Prostate gland (tissue), 2 donors: ENCODE measurements around the gene FBLN5. TPM values are rescaled to one million over a fixed set of nuclear protein-coding genes. Genes with fewer than 3 reads are reported as not detected.

Source experiments
- DNase-seq: peaks from one replicate; pipeline ENCODE4 v3.0.0-alpha.2; 2019; ENCODE audit warnings: low spot score
- H3K27ac ChIP-seq, 2 donors: fragments of 200-600 bp; sonication (generic); 2 replicates each; pipeline ENCODE4 v1.5.1; 2017 to 2019
- H3K27me3 ChIP-seq: fragments of 200-600 bp; sonication (generic); replicated peaks from 2 replicates; pipeline ENCODE4 v1.5.1; 2019; ENCODE audit not compliant: insufficient read depth
- H3K36me3 ChIP-seq, 2 donors: fragments of 200-600 bp; sonication (generic); 1 replicate in 1 of 2; 2 replicates in 1 of 2; pipeline versions ENCODE4 v1.5.1 to v1.8.1; 2017 to 2019
- H3K4me1 ChIP-seq: fragments of 200-600 bp; sonication (generic); replicated peaks from 2 replicates; pipeline ENCODE4 v1.5.1; 2019
- H3K4me3 ChIP-seq, 2 donors: fragments of 200-600 bp; sonication (generic); 2 replicates each; pipeline ENCODE4 v1.5.1; 2017 to 2019
- H3K9me3 ChIP-seq: fragments of 200-600 bp; sonication (generic); 2 replicates; pipeline ENCODE4 v1.5.1; 2017
- CTCF ChIP-seq, 4 experiments: fragments of 200-600 bp in 2 of 4; fragments of 450-650 bp in 2 of 4; sonication (generic) in 2 of 4; IDR thresholded peaks; 1 replicate in 3 of 4; 2 replicates in 1 of 4; pipeline ENCODE4 v1.5.1; 2016 to 2019; ENCODE audit warnings: antibody characterized with exemption in 4 of 4, mild to moderate bottlenecking in 2 of 4, moderate library complexity in 2 of 4
- POLR2A ChIP-seq: fragments of 450-650 bp; IDR thresholded peaks from one replicate; pipeline ENCODE4 v1.6.1; 2016; ENCODE audit warnings: antibody characterized with exemption, mild to moderate bottlenecking
- POLR2AphosphoS5 ChIP-seq: sonication (generic); formaldehyde crosslinking; IDR thresholded peaks from one replicate; pipeline ENCODE4 v1.6.1; 2017; ENCODE audit warnings: antibody characterized with exemption
- WGBS: methylation state at CpG from one replicate; pipeline ENCODE4 v1.1.5; 2018; 5-methylcytosine and 5-hydroxymethylcytosine counted together
- intact Hi-C: fragments of 100-400 bp; cut with DNase I; formaldehyde crosslinking; loops from one replicate; pipeline ENCODE4 v1.14.2; 2022
- total RNA-seq, 2 donors: library from RNA; depleted of rRNA; stranded (reverse); fragments of >200 nt; gene quantifications; one replicate each; pipeline ENCODE4 v1.1.0, GENCODE V29; 2016

FBLN5 gene
- total RNA-seq, 2 donors from 2014 or later, result 12.5 to 125 TPM

GRCh38 chr14:91888641-91889476 is 58.6 kb downstream of the FBLN5 start:
- TF ChIP-seq CTCF (IDR thresholded peaks at IDR 0.05) (no peak), POLR2A (no peak), POLR2AphosphoS5 (no peak)
- Histone ChIP-seq H3K9me3 (no peaks in the 10 kb centered on the region), H3K27me3 (no peaks in the 10 kb centered on the region), H3K36me3 (no peaks in the 10 kb centered on the region), H3K4me1 (no peaks in the 10 kb centered on the region), H3K27ac (peak overlapping the region in 1 of 2 donors; percentile 42), H3K4me3 (no peak overlapping the region)
- intact Hi-C loops, result no loop called here
- WGBS, result 82% methylated on average over 10 of the region's 10 CpGs
- DNase-seq, result no peak

- Histone ChIP-seq H3K9me3 (no peaks in the 10 kb centered on the region), H3K4me1 (no peaks in the 10 kb centered on the region), H3K36me3 (no peaks in the 10 kb centered on the region), H3K27ac (no peak overlapping the region), H3K4me3 (no peak overlapping the region), H3K27me3 (no peaks in the 10 kb centered on the region)
- TF ChIP-seq CTCF (IDR thresholded peaks at IDR 0.05) (no peak), POLR2A (no peak), POLR2AphosphoS5 (no peak)
- 97% methylated on average over 8 of the region's 8 CpGs for WGBS
- DNase-seq, result no peak
- intact Hi-C loops, result no loop called here
Observed at GRCh38 chr14:91886961-91887360, 60.5 kb downstream of the FBLN5 start.

DNA sequence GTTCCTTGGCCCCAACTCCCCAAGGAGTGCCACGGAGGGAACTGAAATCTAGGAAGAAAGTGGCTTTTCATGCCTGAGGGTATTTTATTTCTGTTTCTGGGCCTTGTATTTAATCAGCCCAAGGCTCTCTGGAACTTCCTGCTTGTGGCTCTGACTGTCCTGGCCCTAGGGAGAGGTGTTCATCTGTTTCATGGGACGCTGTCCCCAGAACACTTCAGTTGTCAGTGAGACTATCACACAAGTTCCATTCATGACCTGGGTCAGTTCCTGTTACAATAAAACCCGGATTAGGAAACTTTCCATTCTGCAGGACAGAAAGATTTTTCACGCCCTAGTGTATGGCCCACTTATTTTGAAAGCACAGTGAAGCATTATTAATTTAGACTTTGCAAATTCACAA is 61.7 kb downstream of the FBLN5 start:
- DNase-seq, result no peak
- intact Hi-C loops, result no loop called here
- TF ChIP-seq CTCF (IDR thresholded peaks at IDR 0.05) (no peak), POLR2AphosphoS5 (no peak), POLR2A (no peak)
- no peaks in the 10 kb centered on the region for H3K9me3 ChIP-seq
- no peak overlapping the region for H3K4me3 ChIP-seq
- H3K4me1 ChIP-seq, result no peaks in the 10 kb centered on the region
- WGBS, result 60% methylated on average over 4 of the region's 4 CpGs
- no peak overlapping the region for H3K27ac ChIP-seq
- no peaks in the 10 kb centered on the region for H3K36me3 ChIP-seq
- H3K27me3 ChIP-seq, result no peaks in the 10 kb centered on the region

DNA sequence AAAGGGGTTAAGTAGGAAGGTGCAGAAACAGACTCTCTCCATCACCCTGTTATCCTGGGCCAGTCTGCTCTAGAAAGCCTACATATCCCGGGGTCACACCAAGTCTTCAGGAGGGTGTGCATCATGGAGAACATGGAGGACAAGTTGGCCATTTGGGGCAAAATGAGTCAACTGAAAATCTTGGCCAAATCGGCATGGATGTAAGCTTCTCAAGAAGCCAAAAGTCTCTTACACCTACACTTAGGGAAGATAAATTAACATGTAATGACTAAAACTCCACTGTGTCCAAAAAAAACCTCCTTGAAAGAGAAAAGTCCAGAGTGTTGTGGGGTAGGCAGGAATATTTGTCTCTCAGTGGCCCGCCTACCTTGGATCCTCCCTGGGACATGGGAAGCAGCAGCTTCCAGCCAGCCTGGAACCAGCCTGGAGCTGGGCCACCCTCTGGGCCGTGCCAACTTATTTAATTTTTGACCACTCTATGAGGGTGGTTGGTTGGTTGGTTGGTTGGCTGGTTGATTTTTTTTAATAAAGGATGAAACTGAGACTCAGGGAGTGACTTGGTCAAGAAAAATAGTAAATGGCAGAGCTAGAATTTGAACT is 62.3 kb downstream of the FBLN5 start:
- no peaks in the 10 kb centered on the region for H3K9me3 ChIP-seq
- H3K4me3 ChIP-seq, result no peak overlapping the region
- H3K27me3 ChIP-seq, result no peaks in the 10 kb centered on the region
- H3K27ac ChIP-seq, result no peak overlapping the region
- no peaks in the 10 kb centered on the region for H3K4me1 ChIP-seq
- no peak for DNase-seq
- WGBS, result 91% methylated on average over 4 of the region's 4 CpGs
- no peak for TF ChIP-seq POLR2A
- no peak for TF ChIP-seq CTCF (IDR thresholded peaks at IDR 0.05)
- TF ChIP-seq POLR2AphosphoS5, result no peak
- H3K36me3 ChIP-seq, result no peaks in the 10 kb centered on the region
- intact Hi-C loops, result no loop called here
